NCI-H187 treated with DMSO at 0.1 percent for 48 hours (cell line): Measurements from ENCODE around the gene ZNF598.

Experiments
- DNase-seq: peaks from one replicate; lab custom pipeline; 2025; lab: John Stamatoyannopoulos, UW

Gene ZNF598

GRCh38 chr16:1990351-1991134 lies 19.1 kb downstream of the ZNF598 start:
- no peak for DNase-seq

DNA sequence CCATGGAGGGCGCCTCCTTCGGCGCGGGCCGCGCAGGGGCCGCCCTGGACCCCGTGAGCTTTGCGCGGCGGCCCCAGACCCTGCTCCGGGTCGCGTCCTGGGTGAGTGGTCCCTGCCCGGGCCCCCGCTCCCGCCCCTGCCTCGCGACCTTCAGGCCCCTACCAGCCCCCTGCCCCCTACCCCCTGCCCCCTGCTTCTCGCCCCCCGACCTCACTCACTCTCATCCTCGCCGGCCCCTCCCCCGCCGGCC lies 19.6 kb downstream of the ZNF598 start:
- DNase-seq, result no peak

GRCh38 chr16:1989209-1990100 lies 20.2 kb downstream of the ZNF598 start, which contains the start of gene SYNGR3:
TSS of gene SYNGR3 (plus strand) at chr16:1989970. CDS start at chr16:1990103, 133 bp downstream.
- DNase-seq, result no peak

DNA sequence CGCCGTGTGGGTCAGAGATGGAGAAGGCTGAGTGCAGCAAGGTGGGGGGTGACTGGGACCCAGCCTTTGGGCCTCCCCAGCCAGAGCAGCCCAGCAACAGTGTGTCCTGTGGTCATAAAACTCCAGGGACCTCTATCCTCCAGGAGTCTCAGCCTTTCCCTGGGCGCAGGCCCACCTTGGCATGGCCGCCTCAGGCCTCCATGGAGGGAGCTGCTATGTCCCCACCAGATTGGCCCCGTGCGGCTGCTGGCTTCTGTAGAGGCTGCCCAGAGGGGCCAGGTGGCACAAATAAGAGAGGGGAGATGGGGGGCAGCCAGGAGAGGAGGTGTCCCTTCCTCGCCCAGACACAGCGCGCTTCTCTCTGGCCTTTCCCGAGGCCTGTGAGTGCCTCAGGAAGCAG lies 22.4 kb downstream of the ZNF598 start:
- no peak for DNase-seq

DNA sequence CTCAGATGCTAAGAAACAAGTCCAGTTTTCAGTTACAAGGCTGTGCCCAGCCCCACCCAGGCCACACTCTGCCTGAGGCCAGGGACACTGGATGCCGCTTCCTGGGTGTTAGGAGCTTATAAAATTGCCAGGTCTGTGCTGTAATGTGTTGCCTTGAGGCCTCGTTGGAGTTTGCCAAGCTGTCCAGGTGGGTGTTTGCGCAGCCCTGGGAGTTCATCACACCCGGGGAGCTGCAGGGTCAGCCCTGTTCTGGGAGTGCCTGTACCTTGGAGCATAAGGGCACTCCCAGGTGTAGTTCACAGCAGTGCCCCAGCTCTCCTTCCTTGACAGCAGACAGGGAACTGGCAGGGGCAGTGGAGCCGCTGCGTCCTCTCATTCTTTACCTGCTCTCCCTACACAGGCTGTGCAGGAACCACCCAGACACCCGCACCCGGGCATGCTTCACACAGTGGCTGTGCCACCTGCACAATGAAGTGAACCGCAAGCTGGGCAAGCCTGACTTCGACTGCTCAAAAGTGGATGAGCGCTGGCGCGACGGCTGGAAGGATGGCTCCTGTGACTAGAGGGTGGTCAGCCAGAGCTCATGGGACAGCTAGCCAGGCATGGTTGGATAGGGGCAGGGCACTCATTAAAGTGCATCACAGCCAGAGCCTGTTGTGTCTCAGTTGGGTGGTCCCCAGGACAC lies 24.0 kb downstream of the ZNF598 start:
- no peak for DNase-seq

DNA sequence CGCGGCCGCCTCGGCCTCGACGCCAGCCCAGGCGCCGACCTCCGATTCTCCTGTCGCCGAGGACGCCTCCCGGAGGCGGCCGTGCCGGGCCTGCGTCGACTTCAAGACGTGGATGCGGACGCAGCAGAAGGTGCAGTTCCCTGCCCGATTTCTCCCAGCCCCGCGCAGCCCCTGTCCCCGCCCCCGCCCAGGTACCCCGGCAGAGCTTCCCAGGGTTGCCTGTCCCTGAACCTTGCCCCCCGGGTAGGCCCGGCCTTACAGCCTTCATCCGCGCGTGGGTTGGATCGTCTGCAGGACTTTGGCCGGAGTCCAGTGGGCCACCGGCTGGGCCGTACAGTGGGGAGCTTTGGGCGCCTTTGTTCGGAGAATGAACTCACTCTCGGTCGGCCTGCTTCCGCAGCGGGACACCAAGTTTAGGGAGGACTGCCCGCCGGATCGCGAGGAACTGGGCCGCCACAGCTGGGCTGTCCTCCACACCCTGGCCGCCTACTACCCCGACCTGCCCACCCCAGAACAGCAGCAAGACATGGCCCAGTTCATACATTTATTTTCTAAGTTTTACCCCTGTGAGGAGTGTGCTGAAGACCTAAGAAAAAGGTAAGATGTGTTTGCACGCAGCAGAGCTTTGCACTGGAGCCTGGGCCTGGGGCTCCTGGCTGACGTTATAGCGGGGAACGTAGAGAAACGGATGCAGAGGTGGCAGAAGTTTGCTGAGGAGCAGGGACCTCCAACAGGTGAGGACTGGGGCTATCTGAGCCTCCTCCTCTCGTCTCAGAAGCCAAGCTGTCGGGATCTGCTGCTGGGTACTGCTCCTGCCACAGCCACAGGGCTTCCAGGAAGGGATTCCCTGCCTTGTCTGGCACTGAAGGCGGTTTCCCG lies 25.0 kb downstream of the ZNF598 start:
- DNase-seq, result no peak

DNA sequence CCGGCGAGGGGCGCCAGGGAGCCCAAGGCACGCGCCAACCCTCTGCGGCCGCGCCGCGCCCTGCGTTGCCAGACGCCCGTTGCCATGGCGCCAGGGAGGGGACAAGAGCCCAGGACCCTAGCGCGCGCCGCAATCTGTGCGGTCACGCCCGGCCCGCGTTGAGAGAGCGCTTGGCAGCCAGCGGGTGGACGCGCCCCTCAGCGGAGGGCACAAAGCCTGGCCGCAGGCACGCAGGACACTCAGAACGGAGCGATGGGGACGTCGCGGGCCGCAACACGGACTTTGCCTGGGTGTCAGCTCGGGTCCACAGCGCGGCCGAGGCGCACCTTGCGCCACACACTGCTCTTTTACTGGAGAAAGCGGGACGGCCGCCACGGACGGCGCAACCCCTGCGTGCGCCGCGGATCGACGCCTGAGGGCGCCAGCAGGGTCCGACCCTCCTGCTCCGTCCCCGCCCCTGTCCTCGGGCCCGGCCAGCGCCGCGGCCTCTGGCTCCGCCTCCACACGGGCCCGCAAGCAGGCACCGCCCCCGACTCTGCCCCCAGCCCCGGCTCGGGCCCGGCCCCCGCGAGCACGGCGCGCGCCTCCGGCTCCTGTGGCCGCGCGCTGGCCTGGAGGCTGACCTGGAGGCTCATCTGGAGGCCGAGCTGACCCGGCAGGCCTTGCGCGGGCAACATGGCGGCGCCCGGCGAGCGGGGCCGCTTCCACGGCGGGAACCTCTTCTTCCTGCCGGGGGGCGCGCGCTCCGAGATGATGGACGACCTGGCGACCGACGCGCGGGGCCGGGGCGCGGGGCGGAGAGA lies 25.9 kb downstream of the ZNF598 start, which contains the start of gene GFER:
TSS of gene GFER (plus strand) at position 650 of the 803 bp plus-strand sequence. CDS start at position 676, 26 bp downstream.
- peak; percentile 60 for DNase-seq

GRCh38 chr16:1982991-1983543 lies 26.6 kb downstream of the ZNF598 start:
- DNase-seq, result no peak

DNA sequence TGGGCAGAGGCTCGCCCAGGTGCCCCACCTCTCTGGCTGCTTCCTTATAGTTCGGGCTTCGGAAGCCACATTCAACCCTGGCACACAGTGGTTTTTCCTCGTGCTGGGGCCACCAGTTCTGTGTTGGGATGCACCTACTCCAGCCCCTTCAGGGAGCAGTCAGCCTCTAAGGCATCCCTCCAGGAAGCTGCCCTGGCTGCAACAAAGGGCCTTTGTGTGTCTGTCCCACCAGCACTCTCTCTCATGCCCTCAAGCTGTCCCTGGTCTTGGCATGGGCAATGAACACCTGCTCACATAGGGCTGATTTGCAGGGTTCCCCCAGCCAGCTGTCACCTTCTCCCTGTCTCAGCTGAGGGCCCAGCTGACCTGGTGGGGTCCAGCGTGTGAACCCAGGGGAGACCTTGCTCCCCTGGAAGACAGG lies 27.6 kb downstream of the ZNF598 start:
- DNase-seq, result no peak

DNA sequence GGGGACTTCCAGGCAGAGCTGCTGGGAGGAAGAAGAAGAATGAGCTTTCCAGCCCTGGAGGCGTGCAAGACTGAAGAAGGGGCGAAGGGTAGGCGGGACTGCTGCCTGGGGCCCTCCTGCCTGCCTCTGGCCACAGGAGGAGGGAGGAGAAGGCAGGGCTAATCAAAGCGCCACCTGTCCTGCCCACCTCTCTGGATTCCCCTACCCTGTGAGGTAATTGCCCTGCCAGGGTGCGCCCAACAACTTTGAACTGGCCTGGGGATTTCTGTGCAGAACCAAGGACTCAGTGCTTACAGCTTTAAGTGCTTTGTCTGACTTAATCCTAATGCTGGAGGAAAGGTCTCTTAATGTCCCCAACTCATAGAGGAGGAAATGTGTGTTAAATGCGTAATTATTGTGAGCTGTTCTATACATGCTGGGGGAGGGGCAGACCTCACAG lies 28.2 kb downstream of the ZNF598 start, which contains the start of gene NOXO1:
TSS of gene NOXO1 (minus strand) at position 72 of the 439 bp plus-strand sequence. CDS start 290 bp downstream, outside the sequence.
- DNase-seq, result no peak

DNA sequence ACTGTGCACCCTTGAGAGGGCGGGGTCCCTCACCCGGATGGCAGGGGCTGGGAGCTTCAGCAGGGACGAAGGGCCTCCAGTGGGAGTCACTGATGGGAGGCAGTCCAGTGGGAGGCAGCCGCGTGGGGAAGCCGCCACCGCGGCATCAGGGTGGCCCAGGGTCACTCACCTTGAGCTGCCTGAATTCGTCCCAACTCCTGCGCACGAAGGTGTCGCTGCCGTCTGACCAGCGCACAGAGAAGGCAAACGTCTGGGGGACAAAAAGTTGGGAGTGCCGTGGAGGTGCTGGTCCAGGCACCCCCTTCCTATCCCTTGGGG lies 28.9 kb downstream of the ZNF598 start:
- DNase-seq, result no peak

DNA sequence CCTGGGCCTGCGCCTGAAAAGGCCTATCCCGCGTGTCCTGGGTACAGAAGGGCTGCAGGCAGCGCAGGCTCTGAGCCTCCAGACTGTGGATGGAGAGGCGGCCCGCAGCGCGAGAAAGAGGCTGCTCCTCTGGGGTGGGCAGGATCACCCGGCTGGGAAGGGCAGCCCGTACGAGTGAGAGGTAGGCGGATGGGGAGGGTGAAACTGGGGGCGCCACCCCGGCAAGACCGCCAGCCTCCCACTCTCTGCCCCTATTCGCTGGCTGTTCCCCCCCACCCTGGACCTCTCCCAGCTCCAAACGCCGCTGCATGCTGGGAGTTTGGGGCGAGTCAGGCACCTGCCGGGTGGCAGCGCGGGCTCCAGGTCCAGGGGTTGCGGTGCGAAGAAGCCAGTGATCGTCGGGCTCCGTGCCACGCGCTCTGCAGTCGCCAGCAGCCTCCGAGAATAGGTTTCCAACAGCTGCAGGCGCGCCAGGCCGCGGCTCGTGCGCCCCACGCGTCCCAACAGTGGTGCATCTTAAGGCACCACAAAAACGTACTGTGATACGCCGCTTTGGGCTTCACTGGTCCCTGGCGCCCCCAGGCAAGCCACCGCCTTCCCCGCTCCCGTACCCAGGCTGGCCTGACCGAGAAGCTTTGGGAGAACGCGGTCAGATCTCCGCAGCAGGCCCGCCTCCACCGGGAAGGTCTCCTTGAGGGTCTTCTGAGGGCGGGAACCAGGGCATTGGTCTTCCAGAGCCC lies 29.4 kb downstream of the ZNF598 start:
- no peak for DNase-seq

- no peak for DNase-seq
Observed at GRCh38 chr16:1979271-1980029, 30.2 kb downstream of the ZNF598 start.

DNA sequence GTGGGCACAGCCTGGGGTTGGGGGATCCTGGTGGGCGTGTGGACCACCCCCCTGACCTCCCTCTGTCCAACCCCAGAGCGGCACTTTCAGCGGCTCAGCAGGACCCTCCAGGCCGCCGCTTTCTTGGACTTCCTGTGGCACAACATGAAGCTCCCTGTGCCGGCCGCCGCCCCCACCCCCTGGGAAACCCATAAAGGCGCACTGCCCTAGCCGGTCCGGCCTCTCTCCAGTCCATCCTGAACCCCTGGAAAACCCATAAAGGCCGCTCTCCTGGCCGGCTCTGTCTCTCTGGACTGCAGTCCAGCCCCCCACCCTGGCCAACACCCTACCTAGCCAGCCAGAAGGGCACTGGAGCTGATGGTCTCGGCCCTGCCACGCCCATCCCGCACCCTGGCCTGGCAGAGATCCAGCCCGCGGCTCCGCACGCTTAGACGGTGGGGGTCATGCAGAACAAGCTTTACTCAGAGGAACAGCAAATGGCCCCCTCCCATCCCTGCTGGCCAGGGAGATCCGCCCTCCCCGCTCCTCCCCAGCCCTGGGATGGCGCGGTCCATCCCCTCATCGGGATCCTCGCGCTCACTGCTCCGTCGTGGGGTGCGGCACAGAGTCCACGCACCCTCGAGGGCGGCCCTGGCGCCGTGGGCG lies 31.0 kb downstream of the ZNF598 start:
- DNase-seq, result no peak

- no peak for DNase-seq
Observed at GRCh38 chr16:1977875-1978268, 31.7 kb downstream of the ZNF598 start.

DNA sequence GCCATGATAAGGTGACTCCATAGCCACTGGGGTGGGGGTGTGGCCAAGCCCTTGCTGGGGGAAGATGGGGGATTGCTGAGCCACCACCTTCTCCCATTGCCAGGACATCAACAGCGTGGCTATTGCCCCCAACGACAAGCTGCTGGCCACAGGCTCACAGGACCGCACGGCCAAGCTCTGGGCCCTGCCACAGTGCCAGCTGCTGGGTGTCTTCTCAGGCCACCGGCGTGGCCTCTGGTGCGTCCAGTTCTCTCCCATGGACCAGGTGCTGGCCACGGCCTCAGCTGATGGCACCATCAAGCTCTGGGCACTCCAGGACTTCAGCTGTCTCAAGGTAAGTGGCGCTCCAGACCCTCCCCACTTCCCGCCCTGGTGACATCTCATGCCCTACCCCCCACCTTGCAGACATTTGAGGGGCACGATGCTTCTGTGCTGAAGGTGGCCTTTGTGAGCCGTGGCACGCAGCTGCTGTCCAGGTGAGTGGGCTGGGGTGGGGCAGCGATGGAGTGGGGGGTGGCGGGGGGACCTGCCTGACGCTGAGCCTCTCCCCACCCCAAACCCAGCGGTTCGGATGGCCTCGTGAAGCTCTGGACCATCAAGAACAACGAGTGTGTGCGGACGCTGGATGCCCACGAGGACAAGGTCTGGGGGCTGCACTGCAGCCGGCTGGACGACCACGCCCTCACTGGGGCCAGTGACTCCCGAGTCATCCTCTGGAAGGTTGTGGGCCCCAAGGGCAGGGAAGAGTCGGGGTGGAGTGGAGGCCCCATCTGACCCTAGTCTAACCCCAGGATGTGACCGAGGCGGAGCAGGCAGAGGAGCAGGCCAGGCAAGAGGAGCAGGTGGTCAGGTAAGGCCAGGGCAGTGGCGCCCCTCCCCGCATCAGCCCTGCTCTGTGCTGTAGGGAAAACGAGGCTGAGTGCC lies 32.4 kb downstream of the ZNF598 start:
- DNase-seq, result no peak

DNA sequence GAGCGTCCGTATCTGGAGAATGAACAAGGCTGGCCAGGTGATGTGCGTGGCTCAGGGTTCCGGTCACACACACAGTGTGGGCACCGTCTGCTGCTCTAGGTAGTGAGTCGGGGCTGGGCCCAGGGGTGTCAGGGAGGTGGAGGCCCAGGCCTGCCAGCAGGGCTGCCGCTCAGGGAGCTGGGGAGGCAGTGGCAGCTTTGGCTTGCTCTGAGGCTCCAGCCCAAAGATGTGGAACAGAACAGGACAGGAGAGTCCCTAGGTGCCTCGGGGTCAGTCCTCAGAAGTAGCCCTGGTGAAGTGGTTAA lies 33.5 kb downstream of the ZNF598 start:
- DNase-seq, result no peak
